ENCODE measurements around the gene DRGX.

The DRGX gene

DNA sequence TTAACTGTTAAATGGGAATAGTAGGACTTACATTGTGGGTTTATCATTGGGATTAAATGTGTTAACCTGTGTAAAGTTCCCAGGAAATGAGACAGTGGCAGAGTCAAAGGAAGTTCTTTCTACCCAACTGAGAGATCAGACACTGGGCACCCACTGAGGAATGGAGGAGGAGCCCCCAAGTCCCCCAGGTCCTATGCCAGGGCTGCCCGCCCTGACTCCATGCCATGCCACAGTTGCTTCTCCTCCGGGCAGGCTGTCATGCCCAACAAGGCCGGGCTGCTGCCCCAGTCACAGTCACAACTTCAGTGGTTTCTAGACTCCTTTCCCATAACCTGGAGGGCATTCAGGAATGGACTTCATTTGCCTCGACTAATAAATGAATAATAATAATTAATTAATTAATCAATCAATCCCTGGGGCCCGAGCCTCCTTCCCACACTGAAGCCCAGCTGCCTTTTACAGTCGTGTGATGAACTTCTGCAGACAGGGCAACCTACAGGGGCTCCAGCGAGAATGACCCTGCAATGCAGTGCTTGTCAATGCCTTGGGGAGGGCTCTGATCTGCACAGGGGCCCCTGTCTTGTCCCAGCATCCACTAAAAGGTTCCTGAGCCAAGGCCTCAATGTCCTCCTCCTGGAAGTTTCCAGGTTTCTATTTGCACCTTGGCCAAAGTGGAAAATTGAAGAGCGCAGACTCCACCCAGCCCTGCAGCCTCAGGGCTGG, 32.4 kb downstream of the DRGX start:
- DNase-seq (ENCODE audit: low read depth in 1 of 2, low spot score in 1 of 2), result no peak

DNA sequence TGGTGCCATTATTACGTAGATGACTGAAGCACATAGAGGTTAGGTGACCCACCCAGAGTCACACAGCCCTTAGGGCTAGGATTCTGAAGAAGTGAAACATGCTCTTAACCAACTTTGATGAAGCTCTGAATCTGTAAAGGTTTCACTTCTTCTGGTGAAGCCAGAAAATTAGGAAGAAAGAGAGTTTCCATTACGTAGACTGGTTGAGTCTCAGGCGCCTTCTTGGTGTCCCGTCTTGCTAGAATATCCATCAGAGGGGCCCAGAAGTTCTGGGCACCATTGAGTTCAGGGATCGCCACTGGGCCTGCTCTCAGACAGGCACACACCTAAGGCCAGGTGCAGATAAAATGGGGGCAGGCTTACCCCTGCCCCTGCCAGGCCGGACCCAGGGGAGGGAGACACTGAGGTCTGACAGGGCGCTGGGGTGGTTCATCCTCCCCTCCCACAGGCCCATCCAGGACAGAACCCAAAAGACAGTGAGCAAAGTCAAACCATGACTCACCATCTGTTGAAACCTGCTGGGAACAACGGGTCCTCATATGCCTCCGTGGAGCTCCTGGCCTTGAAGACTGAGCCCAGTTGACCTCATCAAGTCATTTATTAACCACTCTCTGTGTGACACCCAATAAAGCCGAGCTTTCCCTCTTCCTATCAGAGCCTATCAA, 33.2 kb downstream of the DRGX start:
- no peak for DNase-seq (ENCODE audit: low read depth in 1 of 2, low spot score in 1 of 2)

DNA sequence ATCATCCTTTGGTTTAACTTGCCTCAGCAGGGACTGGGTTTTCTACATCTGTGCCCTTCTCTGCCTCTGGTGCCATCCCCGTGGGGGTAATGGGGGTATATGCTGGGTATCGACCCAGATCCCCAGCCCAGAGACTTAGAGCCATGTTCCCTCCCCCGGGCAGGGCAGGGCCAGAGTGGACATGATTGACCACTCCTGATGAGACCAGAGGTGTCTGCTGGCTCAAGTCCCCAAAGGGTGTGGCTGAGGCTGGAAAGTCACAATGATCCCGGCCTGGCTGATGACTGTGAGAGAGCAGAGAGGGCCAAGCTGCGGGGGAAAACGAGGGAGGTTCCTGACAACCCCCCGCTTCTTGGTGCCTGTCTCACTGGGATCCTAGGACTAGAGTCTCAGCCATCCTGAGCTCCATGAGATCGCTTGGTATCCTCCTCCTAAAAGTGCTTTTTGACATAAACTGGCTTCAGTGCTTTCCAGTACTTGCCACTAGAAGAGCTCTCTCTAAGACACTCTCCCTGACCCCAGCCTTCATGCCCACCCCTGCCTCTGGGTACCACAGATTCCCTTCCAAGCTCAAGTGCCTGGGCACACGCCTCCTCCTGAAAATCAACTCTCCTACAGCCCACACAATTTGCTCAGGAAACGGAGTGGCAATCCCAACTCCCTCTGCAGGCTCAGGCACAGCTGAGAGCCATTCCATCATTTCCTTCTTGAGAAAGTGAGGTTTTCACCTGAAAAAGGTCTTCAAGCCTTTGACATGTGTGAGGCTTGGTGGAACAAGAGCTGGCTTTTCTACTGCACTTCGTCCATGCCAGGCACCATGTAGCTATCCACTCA, 33.9 kb downstream of the DRGX start:
- no peak for DNase-seq (ENCODE audit: low read depth in 1 of 2, low spot score in 1 of 2)

DNA sequence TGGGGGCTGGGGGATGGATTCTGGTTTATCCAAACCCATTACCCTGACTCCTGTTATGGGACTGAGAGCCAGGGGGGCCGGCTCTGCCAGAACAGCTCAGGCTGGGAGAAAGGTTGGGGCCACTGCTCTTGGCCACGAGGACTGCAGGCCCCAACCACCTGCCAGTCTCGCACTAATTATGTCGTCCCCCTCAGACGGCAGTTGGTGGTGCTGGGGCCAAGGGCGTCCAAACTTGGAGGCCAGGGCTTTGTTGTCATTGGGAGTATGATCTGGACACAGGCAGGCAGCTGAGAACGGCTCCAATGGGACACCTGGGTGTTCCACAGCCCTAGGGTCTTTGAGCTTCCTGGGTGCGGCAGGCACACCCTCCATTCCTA, 34.7 kb downstream of the DRGX start:
- no peak for DNase-seq (ENCODE audit: low read depth in 1 of 2, low spot score in 1 of 2)

DNA sequence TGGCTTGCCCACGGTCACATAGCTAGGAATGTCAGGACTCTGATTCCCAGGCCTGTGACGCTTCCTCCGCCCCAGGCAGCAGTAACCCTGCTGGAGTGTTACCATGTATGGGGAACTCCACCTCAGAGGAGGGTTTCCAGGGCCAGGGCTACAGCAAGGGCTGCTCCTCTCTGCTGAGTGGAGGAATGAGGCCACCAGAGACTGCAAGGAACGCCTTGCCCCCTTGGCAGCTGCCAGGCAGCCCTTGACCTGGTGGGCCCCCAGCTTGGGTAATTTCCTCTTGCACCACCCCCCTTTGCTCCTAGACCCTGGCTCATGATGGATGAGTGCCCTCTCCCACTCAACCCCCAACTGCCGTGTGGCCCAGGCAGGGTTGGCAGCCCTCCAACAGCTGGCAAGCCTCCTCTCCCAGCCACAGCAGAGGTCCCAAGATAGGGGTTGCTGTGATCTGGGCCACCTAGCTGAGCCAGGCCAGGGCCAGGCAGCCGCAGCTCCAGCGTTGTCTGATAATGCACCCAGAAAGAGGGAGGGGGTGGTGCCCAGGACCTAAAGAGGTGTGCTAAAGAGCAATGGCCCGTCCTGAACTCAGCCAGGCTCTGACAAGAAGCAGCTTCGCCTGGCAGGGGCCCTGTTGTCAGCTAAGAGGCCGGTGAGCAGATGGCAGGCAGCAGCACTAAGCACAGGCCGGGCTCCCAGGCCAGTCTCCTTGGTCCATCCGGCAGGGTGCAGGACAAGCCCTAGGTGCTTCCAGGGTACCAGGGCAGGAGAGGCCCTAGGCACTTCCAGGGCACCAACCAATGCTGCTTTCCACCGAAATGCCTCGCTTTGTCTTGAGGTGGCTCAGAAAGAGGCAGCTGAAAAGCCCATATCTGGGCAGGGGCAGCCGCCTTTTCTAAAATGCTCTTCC, 35.4 kb downstream of the DRGX start:
- no peak for DNase-seq (ENCODE audit: low read depth in 1 of 2, low spot score in 1 of 2)

DNA sequence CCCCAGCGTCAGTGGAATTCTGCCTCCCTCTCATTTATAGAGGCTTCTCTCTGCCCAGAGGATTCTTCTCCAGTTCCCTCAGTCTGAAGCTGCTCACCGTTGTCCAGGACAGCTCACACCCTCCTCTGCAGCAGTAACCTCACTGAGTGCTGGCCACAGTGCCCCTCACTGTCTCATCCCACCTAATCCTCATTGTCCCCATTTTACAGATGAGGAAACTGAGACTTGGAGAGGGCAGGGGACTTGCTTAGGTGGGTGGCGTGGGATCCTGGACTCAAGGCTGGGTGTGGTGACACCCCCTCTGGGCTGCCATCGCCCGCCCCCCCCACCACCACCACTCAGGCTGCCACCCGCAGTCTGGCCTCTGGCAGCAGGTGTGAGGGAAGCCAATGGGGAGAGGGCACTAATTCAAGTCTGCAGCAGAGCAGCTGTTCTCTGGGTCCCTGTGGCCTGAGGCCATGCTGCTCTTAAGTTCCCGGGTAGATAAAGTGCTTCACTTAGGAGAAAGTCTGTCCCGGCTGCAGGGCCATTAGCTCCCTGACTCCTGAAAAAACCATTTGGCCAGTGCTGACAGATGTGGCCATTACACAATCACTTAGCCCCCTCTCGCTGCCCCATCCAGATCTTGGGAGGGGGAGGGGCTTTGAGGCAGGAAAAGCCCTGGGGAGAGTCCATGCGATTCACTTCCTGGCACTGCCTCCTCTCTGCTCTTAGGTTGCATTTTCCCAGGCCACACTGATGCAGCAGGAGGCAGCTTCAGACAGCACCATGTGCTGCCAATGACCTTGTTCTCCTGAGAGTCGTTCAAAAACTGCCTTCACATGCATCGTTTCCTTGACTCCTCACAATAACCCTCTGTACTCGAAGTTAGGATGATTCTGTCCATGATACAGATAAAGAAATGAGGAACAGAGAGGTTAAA, 36.3 kb downstream of the DRGX start:
- DNase-seq (ENCODE audit: low read depth in 1 of 2, low spot score in 1 of 2), result no peak

DNA sequence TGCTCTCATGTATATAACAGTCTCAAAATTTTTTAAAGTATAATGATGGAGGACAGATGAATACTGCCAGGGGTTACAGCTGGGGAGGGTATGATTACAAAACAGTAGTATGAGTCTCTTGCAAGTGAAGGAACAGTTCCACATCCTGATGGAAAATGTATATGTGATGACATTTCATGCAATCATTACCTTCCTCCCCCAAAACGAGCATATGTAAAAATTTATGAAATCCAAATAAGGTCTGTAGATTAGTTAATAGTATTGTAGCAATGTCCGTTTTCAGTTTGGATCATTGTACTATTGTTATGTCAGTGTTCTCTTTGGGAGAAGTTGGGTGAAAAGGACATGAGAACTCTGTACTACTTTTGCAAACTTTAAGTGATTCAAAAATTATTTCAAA, 38.0 kb downstream of the DRGX start:
- no peak for DNase-seq (ENCODE audit: low read depth in 1 of 2, low spot score in 1 of 2)

DNA sequence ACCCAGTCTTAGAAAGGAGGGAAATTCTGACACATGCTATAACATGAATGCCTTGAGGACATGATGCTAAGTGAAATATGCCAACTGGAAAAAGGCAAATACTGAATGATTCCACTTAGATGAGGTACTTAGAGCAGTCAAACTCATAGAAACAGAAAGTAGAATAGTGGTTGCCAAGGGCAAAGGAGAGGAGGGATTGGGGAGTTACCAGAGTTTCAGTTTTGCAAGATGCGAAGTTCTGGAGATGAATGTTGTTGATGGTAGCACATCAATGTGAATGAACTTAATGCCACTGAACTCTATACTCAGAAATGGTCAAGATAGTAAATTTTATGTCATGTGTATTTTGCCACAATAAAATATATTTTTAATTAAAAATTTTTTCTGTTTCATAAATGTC, 38.9 kb downstream of the DRGX start:
- DNase-seq (ENCODE audit: low read depth in 1 of 2, low spot score in 1 of 2), result no peak

DNA sequence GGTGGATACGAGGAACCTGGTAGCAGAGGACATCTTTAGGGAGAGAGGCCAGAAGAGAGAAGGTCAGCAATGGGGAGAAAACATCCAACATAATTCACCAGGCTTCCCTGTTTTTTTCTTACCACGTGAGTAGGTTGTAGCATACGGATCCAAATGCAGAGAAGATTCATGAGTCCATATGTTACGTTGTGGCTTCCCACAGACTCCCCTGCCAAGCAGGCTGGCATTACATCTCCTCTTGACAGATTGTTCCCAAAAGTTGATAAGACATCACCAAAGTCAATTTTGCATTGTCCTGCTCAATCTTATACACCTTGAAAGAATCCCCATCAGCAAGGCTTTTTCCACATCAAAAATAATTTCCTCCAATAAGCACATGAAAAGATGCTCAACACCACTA, 39.7 kb downstream of the DRGX start:
- no peak for DNase-seq (ENCODE audit: low read depth in 1 of 2, low spot score in 1 of 2)

DNA sequence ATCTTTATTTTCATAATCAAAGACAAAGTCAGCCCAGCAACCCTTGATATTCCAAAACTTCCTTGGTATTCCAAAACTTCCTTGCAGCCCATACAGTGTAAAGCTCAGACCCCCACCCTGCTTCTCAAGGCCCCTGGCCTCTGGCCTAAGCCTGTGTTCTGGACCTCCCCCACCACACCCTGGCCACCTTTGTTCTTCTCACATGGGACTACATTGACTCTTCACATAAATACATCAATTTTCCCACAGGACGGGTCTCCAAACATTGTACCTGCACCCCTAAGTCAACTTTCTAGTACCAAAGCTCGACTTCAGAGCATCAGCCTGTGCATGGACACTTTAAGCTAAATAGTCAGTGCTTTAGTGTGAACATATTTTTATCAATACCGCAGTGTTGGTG, 40.7 kb downstream of the DRGX start:
- DNase-seq (ENCODE audit: low read depth in 1 of 2, low spot score in 1 of 2), result no peak

DNA sequence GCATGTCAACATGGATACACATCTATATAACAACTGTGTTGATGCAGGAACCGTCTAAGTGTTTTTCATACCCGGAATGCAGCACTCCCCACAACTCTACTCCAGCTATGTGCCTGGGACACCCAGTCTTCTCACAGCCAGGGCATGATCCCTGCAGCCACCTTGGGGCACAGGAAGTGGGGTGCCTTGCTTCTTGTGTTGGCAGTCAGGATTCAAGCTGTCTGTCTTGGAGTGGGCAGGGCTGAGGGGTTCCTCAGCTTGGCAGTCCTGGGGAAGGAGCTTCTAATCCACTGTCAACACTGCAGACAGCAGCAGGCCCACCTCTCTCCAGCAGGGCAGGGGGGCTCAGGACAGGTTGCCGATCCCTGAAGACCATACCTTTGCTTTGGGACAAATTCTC, 41.3 kb downstream of the DRGX start:
- DNase-seq (ENCODE audit: low read depth in 1 of 2, low spot score in 1 of 2), result no peak

DNA sequence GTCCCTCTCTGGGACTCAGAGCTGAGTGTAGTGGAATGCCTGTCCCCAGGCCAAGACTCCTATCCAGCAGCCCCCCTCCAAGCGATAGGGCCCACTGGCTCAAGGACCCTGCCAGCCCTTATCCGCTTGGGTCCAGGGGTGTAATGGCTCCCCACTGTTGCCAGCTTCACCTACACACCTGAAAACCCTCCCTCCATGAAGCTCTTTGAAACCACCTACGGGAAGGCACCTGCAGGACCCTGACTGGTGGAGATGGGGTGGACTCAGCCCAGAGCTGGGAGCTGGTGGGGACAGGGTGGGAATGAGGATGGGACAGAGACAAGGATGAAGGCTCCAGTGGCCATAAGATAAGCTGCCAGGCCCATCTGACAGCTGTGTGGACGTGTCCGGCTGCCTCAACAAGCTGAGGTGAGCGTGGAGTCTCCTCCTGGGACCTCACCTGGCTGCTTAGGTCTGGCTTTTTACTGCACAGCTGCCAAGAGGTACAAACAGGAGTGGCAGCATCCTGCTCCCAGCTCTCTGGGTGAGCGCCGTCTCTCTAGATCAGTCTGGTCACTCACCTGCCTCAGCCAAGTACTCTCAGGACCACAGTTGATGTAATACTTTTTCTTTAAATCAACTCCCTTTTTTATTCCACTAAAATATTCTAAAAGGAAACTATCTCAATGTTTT, 41.9 kb downstream of the DRGX start:
- DNase-seq (ENCODE audit: low read depth in 1 of 2, low spot score in 1 of 2), result no peak

DNA sequence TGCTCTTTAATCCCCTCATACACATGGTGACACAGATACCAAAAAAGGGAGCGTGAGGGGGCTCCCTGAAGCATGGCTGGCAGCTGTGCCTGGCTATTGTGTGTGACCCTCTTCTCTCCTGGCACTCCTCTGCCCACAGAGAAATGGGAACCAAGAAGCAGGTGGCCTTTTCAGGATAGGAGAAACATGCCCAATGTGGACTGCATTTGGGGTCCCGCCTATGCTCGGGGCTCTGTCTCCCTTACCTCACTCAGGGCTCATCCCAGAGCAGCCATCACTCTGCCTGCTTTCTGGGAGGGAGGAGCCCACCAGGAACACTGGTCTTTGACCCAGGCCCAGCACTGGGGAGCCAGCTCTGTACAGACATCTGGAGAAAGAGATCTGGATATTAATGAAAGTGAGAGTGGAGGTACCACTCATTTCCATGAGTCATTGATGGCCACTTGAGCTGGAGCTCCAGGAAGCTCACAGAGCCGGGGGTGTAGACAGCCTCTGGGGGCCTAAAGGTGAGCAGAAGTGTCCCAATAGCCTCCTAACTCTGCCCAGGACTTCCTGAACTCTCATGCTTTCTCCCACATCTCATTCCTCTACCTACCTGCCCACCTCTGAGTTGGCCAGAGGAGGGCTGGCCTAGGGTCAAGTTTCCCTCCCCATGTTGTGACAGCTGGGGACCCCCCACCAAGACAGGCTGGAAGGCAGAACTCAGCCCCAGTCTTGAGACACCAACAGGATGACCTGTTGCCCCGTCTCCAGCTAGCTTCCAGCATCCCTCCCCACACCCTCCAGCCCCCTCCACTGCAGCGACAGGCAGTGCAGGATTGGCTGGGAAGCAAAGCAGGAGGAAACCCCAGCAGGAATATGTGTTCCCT, 42.6 kb downstream of the DRGX start:
- no peak for DNase-seq (ENCODE audit: low read depth in 1 of 2, low spot score in 1 of 2)

DNA sequence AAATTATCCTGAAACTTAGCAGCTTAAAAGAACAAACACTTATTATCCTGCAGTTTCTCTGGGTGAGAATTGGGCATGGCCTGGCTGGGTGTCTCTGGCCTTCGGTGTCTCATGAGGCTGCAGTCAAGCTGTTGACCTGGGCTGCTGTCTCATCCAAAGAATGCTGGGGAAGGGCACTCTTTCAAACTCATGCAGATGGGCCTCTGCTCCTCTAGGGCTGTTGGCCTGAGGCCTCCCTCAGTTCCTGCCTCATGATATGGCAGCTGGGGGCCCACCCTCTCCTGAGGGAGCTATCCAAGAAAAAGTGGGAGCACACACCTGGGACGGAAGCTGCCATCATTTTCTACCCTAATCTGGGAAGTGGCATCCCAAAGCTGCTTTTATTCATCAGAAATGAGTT, 43.6 kb downstream of the DRGX start:
- DNase-seq (ENCODE audit: low read depth in 1 of 2, low spot score in 1 of 2), result no peak

DNA sequence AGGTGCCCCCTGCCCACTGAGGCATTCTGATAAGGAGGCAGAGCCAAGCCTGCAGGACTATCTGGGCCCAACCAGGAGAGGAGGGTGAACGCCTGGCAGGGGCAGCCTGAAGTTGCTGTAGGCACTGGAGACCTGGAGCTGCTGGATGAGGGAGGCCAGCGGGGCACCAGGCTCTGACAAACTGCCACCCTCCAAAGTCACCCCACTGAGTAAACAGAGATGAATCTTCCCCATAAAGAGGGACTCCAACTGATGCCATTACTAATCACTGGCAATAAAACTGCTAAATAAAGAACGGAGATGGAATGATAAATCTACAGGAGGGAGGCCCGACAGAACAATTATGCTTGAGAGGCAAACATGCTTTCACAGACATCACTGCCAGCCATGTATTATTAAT, 44.2 kb downstream of the DRGX start:
- no peak for DNase-seq (ENCODE audit: low read depth in 1 of 2, low spot score in 1 of 2)

DNA sequence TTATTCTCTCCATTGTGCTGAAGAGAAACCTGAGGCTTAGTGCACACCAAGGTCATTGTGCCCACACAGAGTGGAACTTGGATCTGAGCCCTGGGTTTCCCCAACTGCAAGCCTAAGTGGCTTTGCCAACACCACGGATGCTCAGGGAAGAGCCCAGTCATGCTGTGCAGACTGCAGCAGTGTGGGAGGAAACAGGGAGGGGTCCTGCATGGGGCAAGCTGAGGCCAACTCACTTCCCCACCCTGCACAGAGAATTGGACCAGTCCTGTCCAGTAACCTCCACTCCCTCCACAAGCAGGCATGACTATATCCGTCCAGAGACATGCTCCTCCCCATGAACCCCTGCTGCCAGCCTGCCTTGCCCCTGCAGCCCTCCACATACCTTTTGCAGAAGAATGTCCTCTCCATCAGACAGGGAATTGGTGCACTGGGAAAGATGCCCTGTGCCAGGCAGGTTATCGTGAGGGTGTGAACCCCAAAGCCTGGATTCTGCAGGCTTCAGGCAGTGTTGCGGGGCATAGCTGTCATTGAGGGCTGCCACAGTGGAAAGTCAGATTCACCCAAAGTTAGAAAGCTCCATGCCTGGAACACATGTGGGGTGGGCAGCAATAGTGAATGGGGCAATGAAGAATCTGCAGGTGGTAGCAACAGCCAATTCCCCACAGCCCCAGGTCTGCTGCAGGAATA, 44.9 kb downstream of the DRGX start:
- DNase-seq (ENCODE audit: low read depth in 1 of 2, low spot score in 1 of 2), result no peak

DNA sequence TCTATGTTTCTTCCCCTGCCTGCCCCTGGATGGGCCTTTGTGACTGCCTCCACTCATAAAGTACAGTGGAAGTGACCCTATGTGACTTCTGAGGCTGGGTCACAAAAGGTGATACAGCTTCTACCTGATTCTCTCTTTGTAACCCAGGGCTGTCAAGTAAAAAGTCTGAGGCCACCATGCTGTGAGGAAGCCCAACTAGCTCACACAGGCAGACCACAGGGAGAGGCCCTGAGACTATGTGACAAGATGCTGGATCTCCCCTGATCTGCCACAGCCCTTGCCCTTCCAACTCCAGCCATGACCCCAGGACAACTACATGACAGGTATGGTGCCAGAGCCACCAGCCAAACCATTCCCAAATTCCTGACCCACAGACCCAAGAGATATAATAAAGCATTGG, 45.8 kb downstream of the DRGX start:
- DNase-seq (ENCODE audit: low read depth in 1 of 2, low spot score in 1 of 2), result no peak

DNA sequence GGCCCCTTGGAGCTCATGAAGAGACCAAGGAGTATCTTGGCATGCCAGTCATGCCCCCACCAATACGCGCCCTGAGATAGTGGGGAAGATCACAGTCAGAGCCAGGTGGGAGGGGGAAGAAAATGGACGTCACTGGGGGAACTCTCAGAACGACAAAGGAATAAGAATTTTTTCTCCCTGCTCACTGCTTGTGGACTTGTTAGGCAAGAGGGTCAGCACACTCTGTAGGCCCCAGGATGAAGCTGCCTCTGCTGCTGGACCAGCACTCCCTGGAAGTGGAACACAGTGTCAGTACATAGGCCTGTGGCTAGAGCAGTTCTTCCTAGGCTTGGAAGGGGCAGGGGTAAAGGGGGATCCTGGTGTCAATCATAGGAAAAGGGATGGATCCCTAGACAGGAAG, 46.5 kb downstream of the DRGX start:
- no peak for DNase-seq (ENCODE audit: low read depth in 1 of 2, low spot score in 1 of 2)
